ENCODE measurements around the gene CNDP1.

- no peak for TF ChIP-seq CTCF (conservative IDR thresholded peaks at IDR 0.05)
- no peak for TF ChIP-seq ZFX (IDR thresholded peaks at IDR 0.05)
These were observed 33.5 kb downstream of the CNDP1 start for GRCh38 chr18:74567822-74568221.
